ENCODE results near the gene MAST2. TPM values are rescaled to one million over a fixed set of nuclear protein-coding genes. Genes with fewer than 3 reads are reported as not detected.

MAST2 gene
- total RNA-seq, 1 experiment from 2014 or later, result 41.9 TPM

DNA sequence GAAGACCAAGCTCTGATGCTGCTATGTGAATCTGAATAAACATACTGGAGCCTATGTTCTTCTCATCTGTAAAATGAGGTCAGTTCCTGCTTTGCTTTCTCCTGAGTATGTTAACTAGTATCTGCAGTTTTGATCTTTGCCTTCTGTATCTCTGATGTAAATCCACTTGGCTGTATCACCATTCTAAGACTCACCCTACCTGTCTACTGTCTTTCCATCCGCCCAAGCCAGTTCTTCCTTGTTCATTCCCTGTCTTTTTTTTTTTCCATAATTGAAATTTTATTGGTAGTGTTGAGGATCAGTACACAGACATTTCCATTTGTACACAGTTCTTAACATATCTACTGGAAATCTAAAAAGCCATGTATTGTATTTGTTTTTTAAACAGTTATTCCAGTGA, 31.3 kb downstream of the MAST2 start:
- Histone ChIP-seq H3K4me2 (ENCODE audit: low read length) (no peak overlapping the region), H3K9me3 (ENCODE audit: control insufficient read depth in 1 of 2, insufficient read depth in 1 of 2, low read depth in 1 of 2, low read length in 2 of 2) (no peaks in the 10 kb centered on the region), H3K27ac (ENCODE audit: low read depth, low read length) (no peak overlapping the region), H3K27me3 (ENCODE audit: insufficient read depth, low read length) (no peaks in the 10 kb centered on the region), H2AFZ (ENCODE audit: low read depth, low read length, poor library complexity, severe bottlenecking) (no peak overlapping the region), H3K9ac (ENCODE audit: low read length) (no peak overlapping the region), H3K36me3 (ENCODE audit: control insufficient read depth in 1 of 2, insufficient read depth in 2 of 2, low read length in 2 of 2) (peaks cover 0 to 5% of the 10 kb centered on the region in 2 experiments; a peak in 1 of 4 replicates), H3K4me3 (replicated peaks in 1 of 2; ENCODE audit: low read depth in 1 of 2, low read length in 2 of 2) (no peak overlapping the region), H3K9me2 (ENCODE audit: insufficient read depth) (no peaks in the 10 kb centered on the region), H3K79me2 (ENCODE audit: insufficient read depth, low read length) (peaks cover 24% of the 10 kb centered on the region), H4K20me1 (ENCODE audit: insufficient read depth) (no peaks in the 10 kb centered on the region), H3K4me1 (ENCODE audit: control insufficient read depth in 1 of 2, insufficient read depth in 2 of 2, low read length in 2 of 2) (no peaks in the 10 kb centered on the region)
- ATAC-seq, result no peak
- POLR2A ChIA-PET, result no interaction called here
- intact Hi-C loops (cut with micrococcal nuclease), result no loop called here
- TF ChIP-seq, protein P1, sequence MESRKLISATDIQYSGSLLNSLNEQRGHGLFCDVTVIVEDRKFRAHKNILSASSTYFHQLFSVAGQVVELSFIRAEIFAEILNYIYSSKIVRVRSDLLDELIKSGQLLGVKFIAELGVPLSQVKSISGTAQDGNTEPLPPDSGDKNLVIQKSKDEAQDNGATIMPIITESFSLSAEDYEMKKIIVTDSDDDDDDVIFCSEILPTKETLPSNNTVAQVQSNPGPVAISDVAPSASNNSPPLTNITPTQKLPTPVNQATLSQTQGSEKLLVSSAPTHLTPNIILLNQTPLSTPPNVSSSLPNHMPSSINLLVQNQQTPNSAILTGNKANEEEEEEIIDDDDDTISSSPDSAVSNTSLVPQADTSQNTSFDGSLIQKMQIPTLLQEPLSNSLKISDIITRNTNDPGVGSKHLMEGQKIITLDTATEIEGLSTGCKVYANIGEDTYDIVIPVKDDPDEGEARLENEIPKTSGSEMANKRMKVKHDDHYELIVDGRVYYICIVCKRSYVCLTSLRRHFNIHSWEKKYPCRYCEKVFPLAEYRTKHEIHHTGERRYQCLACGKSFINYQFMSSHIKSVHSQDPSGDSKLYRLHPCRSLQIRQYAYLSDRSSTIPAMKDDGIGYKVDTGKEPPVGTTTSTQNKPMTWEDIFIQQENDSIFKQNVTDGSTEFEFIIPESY (IDR thresholded peaks at IDR 0.05; ENCODE audit: extremely low read depth, insufficient replicate concordance, low read length), result no peak
- TF ChIP-seq FOSL1 (IDR thresholded peaks at IDR 0.05; ENCODE audit: low read depth) (no peak), JUND (IDR thresholded peaks at IDR 0.05) (no peak), POLR2A (IDR thresholded peaks at IDR 0.05; ENCODE audit: borderline replicate concordance, extremely low read depth, insufficient read depth, insufficient read length) (no peak), CBX3 (IDR thresholded peaks at IDR 0.05; ENCODE audit: low read depth) (no peak), SIN3A (IDR thresholded peaks at IDR 0.05; ENCODE audit: low read depth) (no peak), CEBPB (IDR thresholded peaks at IDR 0.05; ENCODE audit: low read depth) (no peak), ZFX (IDR thresholded peaks at IDR 0.05) (no peak)
- TF ChIP-seq, protein P2, sequence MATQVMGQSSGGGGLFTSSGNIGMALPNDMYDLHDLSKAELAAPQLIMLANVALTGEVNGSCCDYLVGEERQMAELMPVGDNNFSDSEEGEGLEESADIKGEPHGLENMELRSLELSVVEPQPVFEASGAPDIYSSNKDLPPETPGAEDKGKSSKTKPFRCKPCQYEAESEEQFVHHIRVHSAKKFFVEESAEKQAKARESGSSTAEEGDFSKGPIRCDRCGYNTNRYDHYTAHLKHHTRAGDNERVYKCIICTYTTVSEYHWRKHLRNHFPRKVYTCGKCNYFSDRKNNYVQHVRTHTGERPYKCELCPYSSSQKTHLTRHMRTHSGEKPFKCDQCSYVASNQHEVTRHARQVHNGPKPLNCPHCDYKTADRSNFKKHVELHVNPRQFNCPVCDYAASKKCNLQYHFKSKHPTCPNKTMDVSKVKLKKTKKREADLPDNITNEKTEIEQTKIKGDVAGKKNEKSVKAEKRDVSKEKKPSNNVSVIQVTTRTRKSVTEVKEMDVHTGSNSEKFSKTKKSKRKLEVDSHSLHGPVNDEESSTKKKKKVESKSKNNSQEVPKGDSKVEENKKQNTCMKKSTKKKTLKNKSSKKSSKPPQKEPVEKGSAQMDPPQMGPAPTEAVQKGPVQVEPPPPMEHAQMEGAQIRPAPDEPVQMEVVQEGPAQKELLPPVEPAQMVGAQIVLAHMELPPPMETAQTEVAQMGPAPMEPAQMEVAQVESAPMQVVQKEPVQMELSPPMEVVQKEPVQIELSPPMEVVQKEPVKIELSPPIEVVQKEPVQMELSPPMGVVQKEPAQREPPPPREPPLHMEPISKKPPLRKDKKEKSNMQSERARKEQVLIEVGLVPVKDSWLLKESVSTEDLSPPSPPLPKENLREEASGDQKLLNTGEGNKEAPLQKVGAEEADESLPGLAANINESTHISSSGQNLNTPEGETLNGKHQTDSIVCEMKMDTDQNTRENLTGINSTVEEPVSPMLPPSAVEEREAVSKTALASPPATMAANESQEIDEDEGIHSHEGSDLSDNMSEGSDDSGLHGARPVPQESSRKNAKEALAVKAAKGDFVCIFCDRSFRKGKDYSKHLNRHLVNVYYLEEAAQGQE (IDR thresholded peaks at IDR 0.05; ENCODE audit: low read depth), result no peak
- no TSS peak for BruUV-seq (replicated peaks)
- RAD21 ChIA-PET (ENCODE audit: low non-redundant PET in 1 of 2, low total read pairs in 2 of 2, uncharacterized antibody in 2 of 2, unreplicated experiment in 2 of 2), result no interaction called here
- no peak for DNase-seq (ENCODE audit: low read depth, low spot score)
- CTCF ChIA-PET, result no interaction called here
